Neural progenitor cell (in vitro differentiated cells): Measurements from ENCODE around the gene NUBPL. TPM values are rescaled to one million over a fixed set of nuclear protein-coding genes. Genes with fewer than 3 reads are reported as not detected.

ENCODE experiments used
- DNase-seq: peaks from one replicate; pipeline ENCODE4 v3.0.0-alpha.2; 2016; ENCODE audit warnings: low spot score
- H2AFZ ChIP-seq: fragments of 200-600 bp; sonication (generic); replicated peaks from 2 replicates; pipeline ENCODE4 v1.6.1; 2016; ENCODE audit warnings: antibody characterized with exemption
- H3F3A ChIP-seq: fragments of 200-600 bp; sonication (generic); 2 replicates; pipeline ENCODE4 v1.6.1; 2016; ENCODE audit warnings: antibody characterized with exemption, low read depth
- H3K27ac ChIP-seq: fragments of 200-600 bp; sonication (generic); 2 replicates; pipeline ENCODE4 v1.5.1; 2016; ENCODE audit warnings: mild to moderate bottlenecking
- H3K27me3 ChIP-seq: fragments of 200-600 bp; sonication (generic); 2 replicates; pipeline ENCODE4 v1.6.1; 2016; ENCODE audit warnings: mild to moderate bottlenecking, moderate library complexity
- H3K36me3 ChIP-seq: fragments of 200-600 bp; sonication (generic); 2 replicates; pipeline ENCODE4 v1.5.1; 2016
- H3K4me1 ChIP-seq: fragments of 200-600 bp; sonication (generic); 2 replicates; pipeline ENCODE4 v1.6.1; 2016; ENCODE audit warnings: mixed run types
- H3K4me2 ChIP-seq: fragments of 200-600 bp; sonication (generic); 2 replicates; pipeline ENCODE4 v1.6.1; 2016
- H3K4me3 ChIP-seq: fragments of 200-600 bp; sonication (generic); 2 replicates; pipeline ENCODE4 v1.5.1; 2016
- H3K79me2 ChIP-seq: fragments of 200-600 bp; sonication (generic); 2 replicates; pipeline ENCODE4 v1.6.1; 2016; ENCODE audit warnings: low read depth
- H3K9ac ChIP-seq: fragments of 200-600 bp; sonication (generic); 2 replicates; pipeline ENCODE4 v1.6.1; 2016
- H3K9me3 ChIP-seq: fragments of 200-600 bp; sonication (generic); 2 replicates; pipeline ENCODE4 v1.5.1; 2016; ENCODE audit warnings: low read depth
- H4K20me1 ChIP-seq: fragments of 200-600 bp; sonication (generic); 2 replicates; pipeline ENCODE4 v1.6.1; 2016; ENCODE audit warnings: low read depth
- H3K27ac Mint-ChIP-seq: 3 replicates; pipeline ENCODE4 v1.8.0; 2021; ENCODE audit warnings: mixed read lengths
- H3K27me3 Mint-ChIP-seq: 2 replicates; pipeline ENCODE4 v1.8.0; 2022; ENCODE audit warnings: low read depth, mild to moderate bottlenecking, inconsistent platforms, moderate library complexity, mixed read lengths; ENCODE audit not compliant: insufficient read depth
- H3K36me3 Mint-ChIP-seq: 3 replicates; pipeline ENCODE4 v1.8.0; 2021; ENCODE audit warnings: mixed read lengths
- H3K4me1 Mint-ChIP-seq: 3 replicates; pipeline ENCODE4 v1.8.0; 2021; ENCODE audit warnings: mixed read lengths
- H3K4me3 Mint-ChIP-seq: 3 replicates; pipeline ENCODE4 v1.8.0; 2021; ENCODE audit warnings: mild to moderate bottlenecking, moderate library complexity, mixed read lengths
- H3K9me3 Mint-ChIP-seq: 3 replicates; pipeline ENCODE4 v1.8.0; 2020; ENCODE audit warnings: mixed read lengths
- EZH2 ChIP-seq: fragments of 200-600 bp; sonication (generic); IDR thresholded peaks from 2 replicates; pipeline ENCODE4 v1.6.1; 2017; ENCODE audit warnings: antibody characterized with exemption, mild to moderate bottlenecking, moderate library complexity
- EZH2phosphoT487 ChIP-seq: fragments of 200-600 bp; sonication (generic); IDR thresholded peaks from 2 replicates; pipeline ENCODE4 v1.6.1; 2017; ENCODE audit warnings: antibody characterized with exemption
- total RNA-seq: library from RNA; depleted of rRNA; stranded (reverse); fragments of >200 nt; gene quantifications from 2 replicates; pipeline ENCODE4 v1.2.3, GENCODE V29; 2015; ENCODE audit warnings: low replicate concordance
- TF ChIP-seq, protein P1 (sequence below): fragments of 200-600 bp; sonication (generic); IDR thresholded peaks from 2 replicates; pipeline ENCODE4 v1.5.1; 2017; ENCODE audit warnings: antibody characterized with exemption, mild to moderate bottlenecking

The NUBPL gene
- total RNA-seq, 1 donor from 2014 or later: 29.3 TPM

DNA sequence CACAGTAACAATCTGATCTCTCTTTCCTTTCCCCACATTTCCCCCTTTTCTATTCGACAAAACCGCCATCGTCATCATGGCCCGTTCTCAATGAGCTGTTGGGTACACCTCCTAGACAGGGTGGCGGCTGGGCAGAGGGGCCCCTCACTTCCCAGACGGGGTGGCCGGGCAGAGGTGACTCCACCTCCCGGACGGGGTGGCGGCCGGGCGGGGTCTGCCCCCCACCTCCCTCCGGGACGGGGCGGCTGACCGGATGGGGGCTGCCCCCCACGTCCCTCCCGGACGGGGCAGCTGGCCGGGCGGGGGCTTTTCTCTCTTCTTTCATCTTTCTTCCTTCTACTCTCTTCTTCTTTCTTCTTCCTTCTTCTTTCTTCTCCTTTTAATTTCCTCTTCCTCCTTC, 1.3 kb upstream of the NUBPL start:
- H3K36me3 Mint-ChIP-seq: no peaks in the 10 kb centered on the region
- peaks cover 7% of the 10 kb centered on the region for H3K27me3 ChIP-seq
- TF ChIP-seq EZH2phosphoT487 (no peak), EZH2 (no peak)
- TF ChIP-seq, protein P1, sequence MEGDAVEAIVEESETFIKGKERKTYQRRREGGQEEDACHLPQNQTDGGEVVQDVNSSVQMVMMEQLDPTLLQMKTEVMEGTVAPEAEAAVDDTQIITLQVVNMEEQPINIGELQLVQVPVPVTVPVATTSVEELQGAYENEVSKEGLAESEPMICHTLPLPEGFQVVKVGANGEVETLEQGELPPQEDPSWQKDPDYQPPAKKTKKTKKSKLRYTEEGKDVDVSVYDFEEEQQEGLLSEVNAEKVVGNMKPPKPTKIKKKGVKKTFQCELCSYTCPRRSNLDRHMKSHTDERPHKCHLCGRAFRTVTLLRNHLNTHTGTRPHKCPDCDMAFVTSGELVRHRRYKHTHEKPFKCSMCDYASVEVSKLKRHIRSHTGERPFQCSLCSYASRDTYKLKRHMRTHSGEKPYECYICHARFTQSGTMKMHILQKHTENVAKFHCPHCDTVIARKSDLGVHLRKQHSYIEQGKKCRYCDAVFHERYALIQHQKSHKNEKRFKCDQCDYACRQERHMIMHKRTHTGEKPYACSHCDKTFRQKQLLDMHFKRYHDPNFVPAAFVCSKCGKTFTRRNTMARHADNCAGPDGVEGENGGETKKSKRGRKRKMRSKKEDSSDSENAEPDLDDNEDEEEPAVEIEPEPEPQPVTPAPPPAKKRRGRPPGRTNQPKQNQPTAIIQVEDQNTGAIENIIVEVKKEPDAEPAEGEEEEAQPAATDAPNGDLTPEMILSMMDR: no peak

DNA sequence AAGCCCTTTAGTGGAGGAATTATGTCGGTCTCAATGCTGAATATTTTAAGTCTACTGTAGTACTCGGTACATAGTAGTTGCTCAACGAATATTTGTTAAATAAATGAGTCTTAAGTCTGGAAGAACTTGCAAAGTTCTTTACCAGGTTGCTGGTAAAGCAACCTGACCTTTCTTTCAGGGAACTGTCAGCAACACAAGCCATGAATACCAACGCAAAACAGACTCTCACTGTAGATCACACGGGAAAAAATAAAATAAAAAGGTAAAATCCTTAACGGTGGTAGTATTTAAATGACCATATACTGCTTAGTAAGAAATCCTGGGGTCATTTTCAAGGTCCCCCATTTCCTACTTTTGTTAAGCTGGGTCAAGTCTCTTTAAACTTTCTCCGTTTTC, 447 bp upstream of the NUBPL start:
- peak overlapping the region; percentile 97 for H3K4me3 Mint-ChIP-seq
- H4K20me1 ChIP-seq: no peaks in the 10 kb centered on the region
- peak overlapping the region; percentile 98 for H3K27ac Mint-ChIP-seq
- no peaks in the 10 kb centered on the region for H3K9me3 Mint-ChIP-seq
- no peak overlapping the region for H3K27ac ChIP-seq
- H3K4me1 ChIP-seq: peaks cover 5% of the 10 kb centered on the region
- peak overlapping the region; percentile 75 for H3K4me3 ChIP-seq
- DNase-seq: no peak
- H3K9me3 ChIP-seq: no peaks in the 10 kb centered on the region
- H3K27me3 ChIP-seq: no peaks in the 10 kb centered on the region
- H3K36me3 ChIP-seq: no peaks in the 10 kb centered on the region
- peaks cover 13% of the 10 kb centered on the region for H3K4me1 Mint-ChIP-seq
- no peaks in the 10 kb centered on the region for H3F3A ChIP-seq
- peak overlapping the region; percentile 100 for H2AFZ ChIP-seq
- TF ChIP-seq, protein P1: no peak
- TF ChIP-seq EZH2 (no peak), EZH2phosphoT487 (no peak)
- H3K79me2 ChIP-seq: no peaks in the 10 kb centered on the region
- H3K4me2 ChIP-seq: peak overlapping the region; percentile 78
- H3K36me3 Mint-ChIP-seq: no peaks in the 10 kb centered on the region
- H3K27me3 Mint-ChIP-seq: peaks cover 2% of the 10 kb centered on the region
- no peak overlapping the region for H3K9ac ChIP-seq

More for the DNA sequence above, 1.3 kb upstream of the NUBPL start:
- H3K9ac ChIP-seq: no peak overlapping the region
- no peak overlapping the region for H3K27ac ChIP-seq
- H3K27ac Mint-ChIP-seq: no peak overlapping the region
- H3K36me3 ChIP-seq: no peaks in the 10 kb centered on the region
- H3K27me3 Mint-ChIP-seq: peaks cover 2% of the 10 kb centered on the region
- no peaks in the 10 kb centered on the region for H3K9me3 Mint-ChIP-seq
- H3K4me3 Mint-ChIP-seq: no peak overlapping the region
- H3F3A ChIP-seq: no peaks in the 10 kb centered on the region
- H2AFZ ChIP-seq: peak overlapping the region; percentile 100
- no peak overlapping the region for H3K4me2 ChIP-seq
- H4K20me1 ChIP-seq: no peaks in the 10 kb centered on the region
- H3K4me1 Mint-ChIP-seq: peaks cover 13% of the 10 kb centered on the region
- no peak for DNase-seq
- no peaks in the 10 kb centered on the region for H3K9me3 ChIP-seq
- peaks cover 5% of the 10 kb centered on the region for H3K4me1 ChIP-seq
- no peaks in the 10 kb centered on the region for H3K79me2 ChIP-seq
- no peak overlapping the region for H3K4me3 ChIP-seq

DNA sequence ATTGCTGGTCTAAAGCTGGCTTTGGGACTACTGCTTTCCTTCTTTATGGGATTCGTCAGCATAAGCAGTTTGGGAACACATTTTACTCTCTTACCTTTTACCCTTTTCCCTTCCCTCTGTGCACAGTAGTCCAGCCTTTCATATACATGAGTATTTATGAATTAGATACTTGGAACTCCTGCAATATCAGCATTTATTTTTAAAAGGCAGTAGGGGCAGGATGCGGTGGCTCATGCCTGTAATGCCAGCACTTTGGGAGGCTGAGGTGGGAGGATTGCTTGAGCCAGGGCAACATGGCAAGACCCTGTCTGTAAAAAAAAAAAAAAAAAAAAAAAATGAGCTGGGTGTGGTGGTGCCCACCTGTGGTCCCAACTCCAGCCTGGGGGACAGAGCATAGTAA, 3.0 kb downstream of the NUBPL start:
- Mint-ChIP-seq H3K9me3 (no peaks in the 10 kb centered on the region), H3K27me3 (peaks cover 2% of the 10 kb centered on the region), H3K4me3 (no peak overlapping the region), H3K4me1 (peaks cover 13% of the 10 kb centered on the region), H3K27ac (no peak overlapping the region), H3K36me3 (no peaks in the 10 kb centered on the region)
- no peaks in the 10 kb centered on the region for H3K27me3 ChIP-seq
- H2AFZ ChIP-seq: no peak overlapping the region
- no peak for DNase-seq
- peaks cover 5% of the 10 kb centered on the region for H3K4me1 ChIP-seq
- no peaks in the 10 kb centered on the region for H3K79me2 ChIP-seq
- TF ChIP-seq, protein P1: no peak
- TF ChIP-seq EZH2phosphoT487 (no peak), EZH2 (no peak)
- H3K9me3 ChIP-seq: no peaks in the 10 kb centered on the region
- H3F3A ChIP-seq: no peaks in the 10 kb centered on the region
- no peaks in the 10 kb centered on the region for H4K20me1 ChIP-seq
- no peak overlapping the region for H3K9ac ChIP-seq
- H3K27ac ChIP-seq: no peak overlapping the region
- H3K36me3 ChIP-seq: peaks cover 3% of the 10 kb centered on the region
- H3K4me2 ChIP-seq: no peak overlapping the region
- no peak overlapping the region for H3K4me3 ChIP-seq
